GM19035 (cell line): ENCODE measurements around the gene PSMA3.

Experiments
- ATAC-seq: cut with Tn5 transposase; IDR thresholded peaks from one replicate; pipeline ENCODE4 v1.9.1; 2021; ENCODE audit not compliant: unreplicated experiment

The PSMA3 gene

GRCh38 chr14:58270628-58271027 is 26.0 kb downstream of the PSMA3 start:
- no peak for ATAC-seq

- ATAC-seq, result no peak
These were observed 28.1 kb downstream of the PSMA3 start for GRCh38 chr14:58272588-58273372.

GRCh38 chr14:58274881-58275280 is 30.2 kb downstream of the PSMA3 start:
- no peak for ATAC-seq

- ATAC-seq, result no peak
These were observed 31.0 kb downstream of the PSMA3 start for GRCh38 chr14:58275527-58276190.

GRCh38 chr14:58276208-58276607 is 31.6 kb downstream of the PSMA3 start:
- no peak for ATAC-seq

DNA sequence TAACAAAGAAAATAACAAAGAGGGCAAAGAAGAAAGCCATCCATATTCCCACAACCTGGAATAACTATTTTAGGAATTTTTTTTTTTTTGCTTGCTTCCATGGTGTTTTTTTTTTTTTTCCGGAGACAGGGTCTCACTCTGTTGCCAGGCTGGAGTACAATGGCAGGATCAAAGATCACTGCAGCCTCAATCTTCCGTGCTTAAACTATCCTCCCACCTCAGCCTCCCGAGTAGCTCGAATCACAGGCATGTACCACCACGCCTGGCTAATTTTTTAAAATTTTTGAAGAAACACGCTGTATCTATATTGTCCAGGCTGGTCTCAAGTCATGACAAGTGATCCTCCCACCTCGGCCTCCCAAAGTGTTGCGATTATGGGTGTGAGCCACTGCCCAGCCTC is 33.5 kb downstream of the PSMA3 start:
- no peak for ATAC-seq

GRCh38 chr14:58280954-58281787 is 36.5 kb downstream of the PSMA3 start:
- peak; percentile 66 for ATAC-seq

GRCh38 chr14:58281969-58282368 is 37.3 kb downstream of the PSMA3 start:
- no peak for ATAC-seq

- no peak for ATAC-seq
These were observed 38.4 kb downstream of the PSMA3 start for GRCh38 chr14:58282925-58283593.

DNA sequence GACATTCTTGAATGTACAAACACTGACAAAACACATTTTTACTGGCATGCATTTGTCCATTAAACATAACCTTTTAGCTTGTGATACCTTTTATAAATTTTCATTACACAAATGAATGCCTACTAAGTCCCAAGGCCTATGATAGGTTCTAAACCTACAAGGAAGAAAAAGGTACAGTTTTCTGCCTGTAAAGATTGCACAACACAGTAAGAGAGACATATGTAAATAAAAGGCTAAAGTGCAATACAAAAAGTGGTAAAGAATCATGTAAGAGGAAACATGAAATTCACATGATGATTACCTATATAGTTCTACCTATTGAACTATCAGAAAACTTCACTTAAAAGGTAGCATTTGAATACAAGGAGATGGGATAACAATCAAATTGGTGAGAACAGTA is 39.1 kb downstream of the PSMA3 start:
- ATAC-seq, result no peak

- no peak for ATAC-seq
These were observed 40.5 kb downstream of the PSMA3 start for GRCh38 chr14:58285132-58285531.

GRCh38 chr14:58287607-58288042 is 43.0 kb downstream of the PSMA3 start:
- ATAC-seq, result no peak

GRCh38 chr14:58288106-58288792 is 43.6 kb downstream of the PSMA3 start:
- ATAC-seq, result no peak

DNA sequence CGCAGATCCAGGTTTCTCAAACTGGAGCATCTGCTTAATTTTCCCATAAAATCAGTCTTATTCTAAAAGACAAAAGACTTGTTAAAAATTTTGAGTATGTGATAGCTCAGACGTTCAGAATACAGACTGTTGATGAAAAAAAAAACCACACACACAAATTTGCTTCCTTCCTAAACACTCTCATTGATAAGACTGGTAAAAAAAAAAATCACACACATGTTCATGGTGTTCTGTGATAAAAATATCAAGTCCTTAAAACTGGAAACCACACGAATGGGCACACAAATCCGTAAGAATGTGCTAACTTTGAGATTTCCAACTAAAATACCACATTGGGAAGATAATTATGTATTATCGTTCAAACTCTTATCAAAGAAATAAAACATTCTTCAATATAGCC is 47.0 kb downstream of the PSMA3 start:
- ATAC-seq, result no peak

GRCh38 chr14:58292187-58292586 is 47.5 kb downstream of the PSMA3 start:
- no peak for ATAC-seq

GRCh38 chr14:58294201-58294600 is 49.6 kb downstream of the PSMA3 start:
- ATAC-seq, result no peak

DNA sequence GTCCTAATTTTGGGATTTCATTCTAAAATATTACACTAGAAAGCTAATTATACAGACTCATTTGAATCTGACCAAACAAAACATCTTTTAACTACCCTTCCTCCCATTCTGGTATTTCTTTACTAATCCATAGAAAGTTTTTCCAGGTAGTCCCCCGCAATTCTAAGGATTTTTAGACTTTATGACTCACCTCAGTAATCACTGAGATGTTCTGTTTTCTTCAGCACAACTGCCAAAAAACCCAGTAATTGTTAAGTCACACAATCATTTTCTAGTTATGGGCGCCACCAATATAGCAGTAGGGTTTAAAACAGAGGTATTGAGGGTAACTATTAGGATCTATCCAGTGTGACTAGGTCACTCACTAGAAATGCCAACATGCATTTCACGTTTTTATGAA is 52.1 kb downstream of the PSMA3 start:
- no peak for ATAC-seq

DNA sequence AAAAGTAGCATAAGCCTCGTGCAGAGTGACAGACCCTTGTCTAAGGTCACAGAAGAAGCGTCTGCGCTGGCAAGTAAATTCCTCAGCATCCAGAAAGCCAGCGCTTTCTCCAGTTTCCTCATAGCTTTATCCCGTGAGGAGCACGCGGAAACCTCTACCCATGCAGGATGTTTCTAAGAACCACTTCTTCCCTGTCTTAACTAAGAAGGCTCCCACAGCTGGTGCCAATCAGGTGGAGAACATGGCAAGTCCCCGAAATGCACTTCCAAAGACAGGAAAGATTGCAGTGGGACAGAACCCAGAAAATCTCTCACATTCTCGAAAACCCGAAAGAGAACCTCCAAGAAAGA is 52.7 kb downstream of the PSMA3 start:
- peak; percentile 3 for ATAC-seq

GRCh38 chr14:58297762-58298476 is 53.3 kb downstream of the PSMA3 start:
- ATAC-seq, result peak; percentile 82
